RWPE1 (cell line): ENCODE results near the gene TTC34.

Experiments used
- CTCF ChIA-PET: fragments of 350-600 bp; sonication (Branson Sonifier 250); formaldehyde crosslinking; extraction: SDS; loops from one replicate; lab custom pipeline; 2021; lab: Yijun Ruan, JAX
- POLR2A ChIA-PET: fragments of 400-600 bp; formaldehyde crosslinking; extraction: SDS; loops from one replicate; lab custom pipeline; 2020; ENCODE audit warnings: antibody characterized with exemption; ENCODE audit not compliant: low non-redundant PET; lab: Yijun Ruan, JAX
- DNase-seq: peaks from one replicate; pipeline ENCODE4 v3.0.0; 2012; ENCODE audit warnings: low spot score
- H3K27ac ChIP-seq: fragments of 450-650 bp; 2 replicates; pipeline ENCODE4 v1.5.1; 2017
- CTCF ChIP-seq: fragments of 450-650 bp; conservative IDR thresholded peaks from 2 replicates; pipeline ENCODE4 v1.5.1; 2017; ENCODE audit warnings: low read depth, mild to moderate bottlenecking

TTC34 gene

GRCh38 chr1:2823921-2824610 is 22.6 kb upstream of the TTC34 start:
- ChIA-PET POLR2A (no interaction called here), CTCF (interaction anchor here (0.6 kb wide), 1 partner anchor 26 kb away, joined by 3 read pairs; no protein-coding TSS in a partner anchor)
- H3K27ac ChIP-seq: no peak overlapping the region
- no peak for TF ChIP-seq CTCF
- DNase-seq: no peak

GRCh38 chr1:2822621-2823145 is 21.2 kb upstream of the TTC34 start:
- H3K27ac ChIP-seq: no peak overlapping the region
- ChIA-PET POLR2A (no interaction called here), CTCF (interaction anchor here (0.6 to 1.6 kb wide), 8 partner anchors 11 to 625 kb away, joined by 3 to 13 read pairs (median 4); no protein-coding TSS in a partner anchor)
- DNase-seq: no peak
- no peak for TF ChIP-seq CTCF

GRCh38 chr1:2821966-2822620 is 20.6 kb upstream of the TTC34 start:
- DNase-seq: no peak
- H3K27ac ChIP-seq: no peak overlapping the region
- 0 out of 2 replicates have a peak, but pooled peaks have one; percentile 11 for TF ChIP-seq CTCF
- POLR2A ChIA-PET: no interaction called here
- CTCF ChIA-PET: interaction anchor here (0.6 to 1.6 kb wide), 12 partner anchors 8 to 625 kb away, joined by 3 to 13 read pairs (median 4); no protein-coding TSS in a partner anchor

GRCh38 chr1:2821373-2821955 is 20.0 kb upstream of the TTC34 start:
- TF ChIP-seq CTCF: no peak
- ChIA-PET CTCF (interaction anchor here (0.6 to 1.6 kb wide), 9 partner anchors 8 to 605 kb away, joined by 3 to 13 read pairs (median 4); no protein-coding TSS in a partner anchor), POLR2A (no interaction called here)
- H3K27ac ChIP-seq: no peak overlapping the region
- no peak for DNase-seq

- TF ChIP-seq CTCF: no peak
- DNase-seq: no peak
- ChIA-PET POLR2A (no interaction called here), CTCF (interaction anchor here (1.4 to 1.6 kb wide), 3 partner anchors 103 to 603 kb away, joined by 4 to 13 read pairs (median 6); no protein-coding TSS in a partner anchor)
- H3K27ac ChIP-seq: no peak overlapping the region
Measured at GRCh38 chr1:2820731-2821372, 19.4 kb upstream of the TTC34 start.
